Activated CD4-positive, alpha-beta memory T cell treated with anti-CD3 and anti-CD28 coated beads for 36 hours (primary cell): Measurements from ENCODE around the gene FAM241A. TPM values are rescaled to one million over a fixed set of nuclear protein-coding genes. Genes with fewer than 3 reads are reported as not detected.
A peak's percentile ranks its signal among the peaks of the same experiment; 100 is the strongest.

ENCODE experiments used
- CTCF ChIA-PET: fragments of 350-600 bp; sonication (Branson Sonifier 250); formaldehyde crosslinking; loops from one replicate; lab custom pipeline; 2021; ENCODE audit warnings: antibody characterized with exemption, inconsistent platforms; lab: Charles Lee
- POLR2A ChIA-PET: fragments of 350-600 bp; sonication (Branson Sonifier 250); formaldehyde crosslinking; loops from one replicate; lab custom pipeline; 2021; ENCODE audit warnings: antibody characterized with exemption; lab: Charles Lee
- DNase-seq: peaks from one replicate; pipeline ENCODE4 v3.0.0-alpha.2; 2020
- H3K27ac Mint-ChIP-seq: one replicate; pipeline ENCODE4 v1.8.0; 2021; ENCODE audit warnings: mixed read lengths
- H3K27me3 Mint-ChIP-seq: one replicate; pipeline ENCODE4 v1.8.0; 2021; ENCODE audit warnings: mixed read lengths
- H3K36me3 Mint-ChIP-seq: one replicate; pipeline ENCODE4 v1.8.0; 2021; ENCODE audit warnings: mixed read lengths
- H3K4me1 Mint-ChIP-seq: one replicate; pipeline ENCODE4 v1.8.0; 2021; ENCODE audit warnings: low read depth, mixed read lengths
- H3K4me3 Mint-ChIP-seq: one replicate; pipeline ENCODE4 v1.8.0; 2021; ENCODE audit warnings: mild to moderate bottlenecking, mixed read lengths
- H3K9me3 Mint-ChIP-seq: one replicate; pipeline ENCODE4 v1.8.0; 2021; ENCODE audit warnings: mixed read lengths
- intact Hi-C: fragments of 100-400 bp; cut with micrococcal nuclease; formaldehyde crosslinking; loops from one replicate; pipeline ENCODE4 v1.15.1; 2023
- total RNA-seq, 2 experiments: library from RNA; stranded (reverse); gene quantifications; one replicate each; pipeline ENCODE4 v1.2.3, GENCODE V29; 2021

Gene FAM241A
- total RNA-seq, 2 experiments from 2014 or later: 3.1 to 3.5 TPM

DNA sequence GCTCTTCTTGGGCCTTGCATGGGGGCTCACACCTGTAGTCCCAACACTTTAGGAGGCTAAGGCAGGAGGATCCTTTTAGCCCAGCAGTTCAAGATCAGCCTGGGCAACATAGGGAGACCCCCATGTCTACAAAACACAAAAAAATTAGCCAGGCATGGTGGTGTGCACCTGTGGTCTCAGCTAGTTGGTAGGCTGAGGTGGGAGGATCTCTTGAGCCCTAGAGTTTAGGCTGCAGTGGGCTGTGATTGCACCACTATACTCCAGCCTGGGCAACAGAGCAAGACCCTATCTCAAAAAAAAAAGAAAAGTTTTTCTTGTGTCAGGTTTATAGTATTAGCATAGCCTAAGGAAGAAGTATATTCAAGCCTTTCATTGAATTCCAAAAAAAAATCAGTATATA is 30.8 kb upstream of the FAM241A start:
- ChIA-PET POLR2A (no interaction called here), CTCF (interaction anchor here (1.5 kb wide), 1 partner anchor 14 kb away, joined by 5 read pairs; no protein-coding TSS in a partner anchor)
- no peaks in the 10 kb centered on the region for H3K27me3 Mint-ChIP-seq
- H3K9me3 Mint-ChIP-seq: no peaks in the 10 kb centered on the region
- no peak overlapping the region for H3K27ac Mint-ChIP-seq
- DNase-seq: no peak
- no peaks in the 10 kb centered on the region for H3K36me3 Mint-ChIP-seq
- intact Hi-C loops: no loop called here
- H3K4me1 Mint-ChIP-seq: peaks cover 12% of the 10 kb centered on the region
- no peak overlapping the region for H3K4me3 Mint-ChIP-seq

DNA sequence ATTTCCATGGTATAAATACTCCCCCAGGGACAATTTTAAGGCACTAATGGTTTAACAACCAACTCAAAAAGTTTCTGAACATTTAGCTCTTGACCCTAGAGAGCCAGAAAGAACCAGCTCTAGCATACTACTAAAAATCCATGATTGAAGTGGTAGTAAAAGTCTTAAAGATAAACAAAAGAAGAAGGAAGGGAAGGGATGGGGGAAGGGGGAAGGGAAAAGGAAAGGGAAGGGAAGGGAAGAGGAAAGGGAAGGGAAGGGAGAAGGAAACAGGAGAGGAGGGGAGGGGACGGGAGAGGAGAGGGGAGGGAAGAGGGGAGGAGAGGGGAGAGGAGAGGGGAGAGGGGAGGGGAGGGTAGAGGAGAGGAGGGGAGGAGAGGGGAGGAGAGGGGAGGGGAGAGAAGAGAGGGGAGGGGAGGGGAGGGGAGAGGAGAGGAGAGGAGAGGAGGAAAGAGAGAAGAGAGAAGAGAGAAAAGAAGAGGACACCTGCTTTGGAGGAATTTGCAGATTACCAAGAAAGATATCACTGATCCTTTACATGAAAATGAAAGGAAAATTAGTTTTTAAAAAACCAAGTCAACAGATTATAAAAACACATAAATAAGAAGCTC is 26.4 kb upstream of the FAM241A start:
- H3K27ac Mint-ChIP-seq: peak overlapping the region; percentile 25
- H3K4me1 Mint-ChIP-seq: peaks cover 12% of the 10 kb centered on the region
- no peak for DNase-seq
- H3K9me3 Mint-ChIP-seq: peaks cover 5% of the 10 kb centered on the region
- intact Hi-C loops: loop anchor here (1.0 to 2.0 kb wide), 5 partner anchors 8 to 170 kb away; partner anchors contain the start of gene AP1AR
- H3K27me3 Mint-ChIP-seq: peaks cover 2% of the 10 kb centered on the region
- H3K36me3 Mint-ChIP-seq: peaks cover 2% of the 10 kb centered on the region
- POLR2A ChIA-PET: interaction anchor here (0.7 kb wide), 1 partner anchor 19 kb away, joined by 3 read pairs; no protein-coding TSS in a partner anchor
- CTCF ChIA-PET: interaction anchor here (1.1 to 1.3 kb wide), 4 partner anchors 19 to 405 kb away, joined by 3 to 6 read pairs (median 4); no protein-coding TSS in a partner anchor
- H3K4me3 Mint-ChIP-seq: no peak overlapping the region

DNA sequence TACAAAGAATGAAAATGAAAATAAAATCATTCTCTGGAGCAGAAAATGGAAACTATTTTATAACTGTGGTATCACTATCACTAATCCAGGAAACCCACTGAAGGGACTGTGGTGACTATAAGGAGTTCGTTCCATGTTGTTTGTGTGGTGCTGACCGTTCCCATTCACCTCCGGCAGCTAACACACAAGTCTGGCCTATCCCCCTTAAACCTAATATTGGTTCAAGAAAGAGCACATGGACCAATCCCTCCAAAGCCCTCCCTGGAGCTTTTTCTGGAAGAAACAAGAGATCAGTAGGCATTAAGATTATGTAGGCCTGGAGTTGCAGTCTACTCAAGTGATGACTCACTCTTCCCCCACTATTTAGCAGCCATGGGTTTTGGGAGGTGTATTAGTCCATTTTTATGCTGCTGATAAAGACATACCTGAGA is 25.9 kb upstream of the FAM241A start:
- Mint-ChIP-seq H3K36me3 (peaks cover 2% of the 10 kb centered on the region), H3K27me3 (peaks cover 2% of the 10 kb centered on the region), H3K4me3 (no peak overlapping the region), H3K9me3 (peaks cover 5% of the 10 kb centered on the region), H3K27ac (peak overlapping the region; percentile 81), H3K4me1 (peaks cover 12% of the 10 kb centered on the region)
- peak; percentile 35 for DNase-seq
- ChIA-PET CTCF (interaction anchor here (1.1 to 1.3 kb wide), 3 partner anchors 19 to 81 kb away, joined by 3 to 6 read pairs (median 3); no protein-coding TSS in a partner anchor), POLR2A (interaction anchor here (0.6 to 0.7 kb wide), 2 partner anchors 19 to 1915 kb away, joined by 3 read pairs; no protein-coding TSS in a partner anchor)
- intact Hi-C loops: loop anchor here (1.0 to 2.0 kb wide), 5 partner anchors 8 to 169 kb away; partner anchors contain the start of gene AP1AR

DNA sequence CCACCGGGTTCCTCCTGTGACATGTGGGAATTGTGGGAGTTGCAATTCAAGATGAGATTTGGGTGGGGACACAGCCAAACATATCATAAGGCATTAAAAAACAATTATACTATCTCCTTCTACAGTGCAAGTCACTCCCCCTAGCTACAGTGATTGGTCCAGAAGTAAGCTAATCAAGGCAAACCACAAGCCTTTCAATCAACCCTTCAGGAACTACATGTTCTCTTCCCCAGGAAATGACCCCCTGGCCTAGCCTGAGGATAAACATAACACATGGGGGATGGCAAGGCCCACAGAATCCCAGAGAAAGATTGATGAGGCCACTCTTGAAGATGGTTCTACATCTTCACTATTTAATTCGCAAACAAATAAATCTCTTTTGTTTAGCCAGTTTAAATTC is 25.2 kb upstream of the FAM241A start:
- DNase-seq: no peak
- H3K9me3 Mint-ChIP-seq: peaks cover 5% of the 10 kb centered on the region
- H3K4me1 Mint-ChIP-seq: peaks cover 12% of the 10 kb centered on the region
- peaks cover 6% of the 10 kb centered on the region for H3K27me3 Mint-ChIP-seq
- H3K27ac Mint-ChIP-seq: no peak overlapping the region
- ChIA-PET CTCF (interaction anchor here (0.6 kb wide), 1 partner anchor 610 kb away, joined by 3 read pairs; no protein-coding TSS in a partner anchor), POLR2A (interaction anchor here (0.6 kb wide), 1 partner anchor 1916 kb away, joined by 3 read pairs; no protein-coding TSS in a partner anchor)
- H3K36me3 Mint-ChIP-seq: peaks cover 2% of the 10 kb centered on the region
- intact Hi-C loops: no loop called here
- no peak overlapping the region for H3K4me3 Mint-ChIP-seq

GRCh38 chr4:112125416-112125815 is 19.8 kb upstream of the FAM241A start:
- peaks cover 13% of the 10 kb centered on the region for H3K27me3 Mint-ChIP-seq
- no peak for DNase-seq
- intact Hi-C loops: no loop called here
- POLR2A ChIA-PET: no interaction called here
- peaks cover under 1% of the 10 kb centered on the region for H3K9me3 Mint-ChIP-seq
- H3K4me1 Mint-ChIP-seq: peaks cover 6% of the 10 kb centered on the region
- CTCF ChIA-PET: no interaction called here
- no peak overlapping the region for H3K4me3 Mint-ChIP-seq
- H3K27ac Mint-ChIP-seq: no peak overlapping the region
- H3K36me3 Mint-ChIP-seq: no peaks in the 10 kb centered on the region

- H3K4me1 Mint-ChIP-seq: peaks cover 12% of the 10 kb centered on the region
- no peak overlapping the region for H3K27ac Mint-ChIP-seq
- H3K27me3 Mint-ChIP-seq: peaks cover 13% of the 10 kb centered on the region
- H3K4me3 Mint-ChIP-seq: no peak overlapping the region
- no peaks in the 10 kb centered on the region for H3K9me3 Mint-ChIP-seq
- intact Hi-C loops: loop anchor here (1.0 kb wide), 3 partner anchors 8 to 72 kb away; partner anchors contain the start of gene FAM241A
- ChIA-PET POLR2A (no interaction called here), CTCF (interaction anchor here (1.2 kb wide), 1 partner anchor 27 kb away, joined by 5 read pairs; no protein-coding TSS in a partner anchor)
- no peak for DNase-seq
- H3K36me3 Mint-ChIP-seq: no peaks in the 10 kb centered on the region
Measured at GRCh38 chr4:112127048-112127637, 18.1 kb upstream of the FAM241A start.

DNA sequence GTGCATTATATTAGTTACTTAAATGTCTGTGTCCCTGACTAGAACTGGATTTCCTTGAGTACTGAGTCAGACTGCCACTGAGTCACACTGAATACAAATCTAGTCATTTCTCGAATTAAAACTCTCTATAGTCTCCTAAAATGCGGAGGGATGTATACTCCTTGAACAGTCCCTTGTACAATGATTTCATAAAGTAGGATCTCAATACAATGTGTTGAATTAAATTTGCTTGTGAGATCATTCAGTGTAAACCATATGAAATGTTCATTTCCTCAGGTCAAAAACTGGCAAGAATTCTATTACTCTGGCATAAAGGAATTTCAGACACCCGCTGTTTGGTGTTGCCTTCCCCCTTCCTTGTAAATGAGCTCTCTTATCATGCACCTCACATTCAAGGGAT is 17.5 kb upstream of the FAM241A start:
- Mint-ChIP-seq H3K4me1 (peaks cover 12% of the 10 kb centered on the region), H3K9me3 (no peaks in the 10 kb centered on the region), H3K27me3 (peaks cover 13% of the 10 kb centered on the region), H3K27ac (no peak overlapping the region), H3K4me3 (no peak overlapping the region), H3K36me3 (no peaks in the 10 kb centered on the region)
- ChIA-PET POLR2A (no interaction called here), CTCF (interaction anchor here (1.2 kb wide), 1 partner anchor 28 kb away, joined by 5 read pairs; no protein-coding TSS in a partner anchor)
- no peak for DNase-seq
- intact Hi-C loops: loop anchor here (1.0 kb wide), 3 partner anchors 9 to 71 kb away; partner anchors contain the start of gene FAM241A

GRCh38 chr4:112128452-112128851 is 16.8 kb upstream of the FAM241A start:
- Mint-ChIP-seq H3K9me3 (no peaks in the 10 kb centered on the region), H3K27ac (no peak overlapping the region), H3K4me3 (no peak overlapping the region), H3K27me3 (peaks cover 11% of the 10 kb centered on the region), H3K36me3 (no peaks in the 10 kb centered on the region), H3K4me1 (peaks cover 12% of the 10 kb centered on the region)
- intact Hi-C loops: no loop called here
- POLR2A ChIA-PET: interaction anchor here (1.1 kb wide), 1 partner anchor 145 kb away, joined by 4 read pairs; no protein-coding TSS in a partner anchor
- no peak for DNase-seq
- CTCF ChIA-PET: interaction anchor here (1.1 kb wide), 1 partner anchor 104 kb away, joined by 3 read pairs; no protein-coding TSS in a partner anchor

DNA sequence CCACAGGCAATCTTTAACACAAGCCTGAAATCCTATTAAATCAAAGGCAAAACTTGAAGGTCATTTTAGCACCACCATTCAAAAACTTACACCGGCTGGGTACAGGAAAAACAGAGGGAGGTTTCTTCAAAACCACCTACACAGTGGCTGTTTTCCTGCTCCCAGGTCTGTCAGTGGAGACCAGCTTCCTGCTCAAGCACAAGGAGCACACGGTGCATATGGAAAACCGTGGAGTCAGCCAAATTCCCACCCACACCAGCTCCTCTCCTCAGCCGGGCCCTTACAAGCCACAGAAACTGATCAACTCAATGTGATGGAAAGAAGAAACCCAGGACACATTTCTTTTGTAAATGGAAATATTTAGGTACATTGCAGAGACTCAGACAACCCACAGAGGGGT is 14.3 kb upstream of the FAM241A start:
- ChIA-PET POLR2A (interaction anchor here (0.6 to 0.7 kb wide), 2 partner anchors 54 to 605 kb away, joined by 3 to 6 read pairs; no protein-coding TSS in a partner anchor), CTCF (interaction anchor here (0.9 kb wide), 1 partner anchor 11 kb away, joined by 3 read pairs; no protein-coding TSS in a partner anchor)
- intact Hi-C loops: no loop called here

DNA sequence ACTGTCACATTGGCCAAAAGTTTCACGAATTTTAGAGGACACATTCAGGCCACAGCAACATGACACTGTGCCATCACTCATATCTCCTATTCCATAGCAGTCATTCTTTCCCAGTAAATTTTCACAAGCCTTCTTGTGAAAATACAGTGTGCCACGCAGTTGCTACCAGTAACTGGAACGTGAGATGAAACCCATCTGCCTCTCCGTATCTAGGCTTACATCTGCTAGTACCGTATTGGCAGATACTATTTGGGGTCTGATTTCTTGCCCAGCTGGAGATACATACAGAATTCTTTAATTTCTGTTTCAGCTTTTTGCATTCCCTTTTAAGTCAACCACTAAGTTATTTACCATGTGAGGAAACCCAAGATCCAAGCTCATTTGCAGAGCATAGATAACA is 8.7 kb upstream of the FAM241A start:
- Mint-ChIP-seq H3K36me3 (no peaks in the 10 kb centered on the region), H3K9me3 (no peaks in the 10 kb centered on the region), H3K27me3 (no peaks in the 10 kb centered on the region), H3K27ac (no peak overlapping the region), H3K4me1 (no peaks in the 10 kb centered on the region), H3K4me3 (no peak overlapping the region)
- no peak for DNase-seq
- intact Hi-C loops: no loop called here
- ChIA-PET CTCF (no interaction called here), POLR2A (no interaction called here)

More for the DNA sequence above, 14.3 kb upstream of the FAM241A start:
- Mint-ChIP-seq H3K27me3 (peaks cover 4% of the 10 kb centered on the region), H3K4me3 (no peak overlapping the region), H3K27ac (no peak overlapping the region), H3K9me3 (no peaks in the 10 kb centered on the region), H3K4me1 (peaks cover 12% of the 10 kb centered on the region), H3K36me3 (no peaks in the 10 kb centered on the region)
- no peak for DNase-seq

DNA sequence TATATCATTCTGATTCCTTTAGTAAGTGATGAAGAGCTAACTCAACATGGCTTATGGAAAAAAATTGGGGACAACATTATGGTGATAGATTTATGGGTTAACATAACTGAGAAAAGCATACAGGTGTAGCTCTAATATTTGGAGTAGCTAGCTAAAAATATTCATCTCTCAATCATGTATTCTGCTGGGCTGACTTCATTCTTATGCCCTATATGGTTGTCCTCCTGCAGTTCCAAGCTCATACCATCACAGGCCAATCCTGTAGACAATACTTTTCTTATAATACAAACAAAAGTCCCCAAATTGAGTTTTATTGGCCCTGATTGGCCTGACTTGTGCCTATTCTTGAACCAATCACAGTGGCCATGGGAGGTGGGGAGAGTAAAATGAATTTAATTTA is 6.7 kb upstream of the FAM241A start:
- Mint-ChIP-seq H3K27me3 (no peaks in the 10 kb centered on the region), H3K4me1 (no peaks in the 10 kb centered on the region), H3K27ac (no peak overlapping the region), H3K9me3 (no peaks in the 10 kb centered on the region), H3K36me3 (no peaks in the 10 kb centered on the region), H3K4me3 (no peak overlapping the region)
- ChIA-PET POLR2A (no interaction called here), CTCF (no interaction called here)
- DNase-seq: no peak
- intact Hi-C loops: no loop called here

DNA sequence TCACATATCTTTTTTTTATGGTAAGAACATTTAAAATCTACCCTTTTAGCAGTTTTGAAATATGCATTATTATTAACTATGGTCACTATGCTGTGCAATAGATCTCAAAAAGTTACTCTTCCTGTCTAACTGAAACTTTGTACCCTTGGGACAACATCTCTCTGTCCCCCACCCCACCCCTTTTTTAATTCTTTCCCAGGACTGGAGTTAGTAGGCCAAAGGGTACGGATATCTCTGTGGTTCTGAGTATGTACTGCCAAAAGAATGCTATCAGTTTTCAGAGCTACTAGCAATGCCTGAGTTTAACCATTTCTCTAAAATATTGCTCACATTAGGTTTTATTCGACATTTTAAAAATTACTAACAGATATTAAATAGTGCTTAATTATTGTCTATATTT is 4.7 kb upstream of the FAM241A start:
- Mint-ChIP-seq H3K36me3 (no peaks in the 10 kb centered on the region), H3K27me3 (no peaks in the 10 kb centered on the region), H3K9me3 (no peaks in the 10 kb centered on the region), H3K27ac (no peak overlapping the region), H3K4me1 (peaks cover 13% of the 10 kb centered on the region), H3K4me3 (no peak overlapping the region)
- no peak for DNase-seq
- CTCF ChIA-PET: interaction anchor here (0.7 to 1.1 kb wide), 2 partner anchors 21 to 38 kb away, joined by 3 to 6 read pairs; no protein-coding TSS in a partner anchor
- intact Hi-C loops: no loop called here
- POLR2A ChIA-PET: no interaction called here
